GM19240 (cell line): ENCODE measurements around the gene RALGAPA2.

Experiments used
- DNase-seq: peaks from one replicate; pipeline ENCODE4 v3.0.0; 2011; ENCODE audit warnings: low spot score; ENCODE audit not compliant: insufficient read length

The RALGAPA2 gene

DNA sequence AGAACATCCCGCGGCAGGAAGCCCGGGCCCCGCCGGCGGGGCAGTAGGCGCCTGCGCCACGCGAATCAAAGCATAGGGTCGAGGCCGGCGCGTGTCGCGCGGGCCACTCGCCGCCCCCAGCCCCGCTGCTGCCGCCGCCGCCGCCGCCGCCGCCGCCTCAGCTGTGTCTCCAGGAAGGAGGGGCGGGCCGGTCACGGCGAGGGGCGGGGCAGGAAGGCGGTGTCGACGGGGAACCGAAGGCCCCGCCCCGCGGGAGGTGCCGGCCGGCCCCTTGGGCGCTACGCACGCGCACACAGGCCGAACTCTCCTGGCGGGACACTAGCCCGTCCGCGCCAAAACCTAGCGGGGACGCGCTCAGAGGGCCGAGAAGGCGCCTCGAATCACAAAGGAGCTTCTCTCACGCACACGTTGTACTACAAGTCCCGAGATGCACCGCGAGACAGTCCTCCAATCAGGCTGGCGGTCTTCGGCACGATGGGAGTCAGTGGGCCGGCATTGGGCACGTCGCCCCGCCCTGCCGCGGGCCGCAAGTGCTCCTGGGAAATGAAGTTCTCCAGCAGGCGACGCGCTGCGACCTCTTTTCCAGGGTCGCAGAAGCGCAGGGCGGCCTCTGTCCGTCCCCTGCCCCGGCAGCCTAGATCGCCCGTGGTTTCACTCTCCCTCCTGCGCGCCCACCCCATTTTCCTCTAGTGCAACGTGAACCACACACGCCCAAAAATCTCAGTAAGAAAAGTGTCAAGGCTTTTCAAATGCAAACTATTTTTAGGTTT lies at the start of gene RALGAPA2:
TSS of gene RALGAPA2 (minus strand) at position 171 of the 770 bp plus-strand sequence. CDS start at position 7, 164 bp downstream.
- DNase-seq, result peak; percentile 91

DNA sequence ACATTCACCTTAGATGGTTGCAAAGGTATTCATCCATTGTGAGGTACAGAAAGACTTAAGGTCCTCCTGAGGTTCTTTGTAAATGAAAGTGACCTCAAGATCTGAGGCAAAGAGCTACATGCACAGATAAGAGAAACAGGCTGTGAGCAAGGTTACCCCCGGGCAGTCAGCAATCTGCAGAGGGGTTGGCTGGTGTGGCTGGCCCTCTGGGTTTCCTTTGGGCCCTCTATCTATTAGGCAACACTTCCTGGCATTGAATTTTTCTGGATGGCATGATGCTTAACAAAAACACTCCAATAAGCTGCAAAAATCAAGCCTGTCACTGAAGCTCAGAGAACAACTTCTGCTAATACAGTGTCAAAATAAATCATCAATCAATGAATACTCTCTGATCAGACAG lies 48.9 kb upstream of the RALGAPA2 start:
- no peak for DNase-seq

DNA sequence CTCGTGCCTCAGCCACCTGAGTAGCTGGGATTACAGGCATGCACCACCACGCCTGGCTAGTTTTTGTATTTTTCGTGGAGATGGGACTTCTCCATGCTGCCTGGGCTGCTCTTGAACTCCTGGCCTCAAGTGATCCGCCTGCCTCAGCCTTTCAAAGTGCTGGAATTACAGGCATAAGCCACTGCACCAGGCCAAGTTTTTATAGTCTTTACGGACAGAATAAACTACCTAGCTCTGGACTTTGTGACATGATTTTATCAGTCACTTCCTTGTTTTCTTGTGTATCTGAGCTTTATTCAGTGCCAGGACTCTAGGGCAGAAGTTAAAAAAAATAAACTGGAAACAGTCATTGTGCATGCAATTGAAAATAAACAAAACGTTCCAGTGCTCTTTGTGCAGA lies 46.7 kb upstream of the RALGAPA2 start:
- no peak for DNase-seq

DNA sequence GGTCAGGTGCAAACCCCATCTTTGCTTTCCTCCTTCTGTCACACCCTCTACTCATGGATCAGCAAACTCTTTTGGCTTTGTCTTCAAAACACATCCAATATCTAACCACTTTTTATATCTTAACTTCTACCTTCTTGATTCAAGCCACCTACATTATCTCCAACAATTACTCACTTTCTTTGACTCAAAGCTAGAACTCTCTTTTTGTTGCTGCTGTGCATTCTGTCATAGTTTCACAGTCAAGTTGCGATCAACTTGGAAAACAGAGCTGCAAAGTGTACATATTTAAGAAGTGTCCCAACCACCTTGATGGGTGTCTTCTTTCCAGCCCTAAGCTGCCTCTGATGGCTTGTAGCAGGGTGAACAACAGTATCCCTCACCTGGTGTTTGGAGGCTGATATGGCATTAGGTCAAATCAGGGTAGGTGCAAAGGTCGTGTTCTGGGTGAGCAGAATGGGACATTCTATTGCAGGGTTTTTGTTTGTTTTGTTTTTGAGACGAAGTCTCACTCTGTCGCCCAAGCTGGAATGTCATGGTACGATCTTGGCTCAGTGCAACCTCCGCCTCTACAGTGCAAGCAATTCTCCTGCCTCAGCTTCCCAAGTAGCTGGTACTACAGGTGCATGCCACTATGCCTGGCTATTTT lies 43.4 kb upstream of the RALGAPA2 start:
- no peak for DNase-seq

DNA sequence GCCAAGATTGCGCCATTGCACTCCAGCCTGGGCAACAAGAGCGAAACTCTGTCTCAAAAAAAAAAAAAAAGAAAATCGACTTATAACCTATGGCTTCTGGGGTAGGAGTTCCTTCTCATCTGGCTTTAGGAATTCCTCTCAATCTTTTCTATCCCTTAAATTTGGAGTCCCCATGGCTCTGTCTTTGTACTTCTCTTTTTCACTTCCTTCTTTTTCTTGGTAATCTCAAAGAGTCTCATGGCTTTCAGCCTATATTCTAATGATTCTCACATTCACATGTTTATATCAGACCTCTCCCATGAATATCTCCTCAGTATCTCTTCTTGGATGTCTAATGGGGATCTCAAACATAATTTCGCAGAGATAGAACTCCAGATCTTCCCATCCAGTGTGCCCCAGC lies 42.8 kb upstream of the RALGAPA2 start:
- no peak for DNase-seq

DNA sequence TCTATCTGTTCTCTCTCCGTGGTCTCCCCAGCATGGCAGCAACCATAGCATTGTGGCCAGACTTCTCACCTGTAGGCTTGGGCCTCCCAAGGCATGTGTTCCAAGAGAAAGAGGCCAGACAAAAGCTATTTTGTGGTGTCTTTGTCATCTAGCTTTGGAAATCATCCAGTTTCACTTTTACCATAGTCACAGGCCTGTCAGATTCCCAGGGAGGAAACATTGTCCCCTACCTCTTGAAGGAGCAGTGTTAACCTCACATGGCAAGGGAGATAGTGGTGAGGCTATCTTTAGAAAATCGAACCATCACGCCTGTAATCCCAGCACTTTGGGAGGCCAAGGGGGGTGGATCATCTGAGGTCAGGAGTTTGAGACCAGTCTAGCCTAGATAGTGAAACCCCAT lies 42.3 kb upstream of the RALGAPA2 start:
- DNase-seq, result no peak

DNA sequence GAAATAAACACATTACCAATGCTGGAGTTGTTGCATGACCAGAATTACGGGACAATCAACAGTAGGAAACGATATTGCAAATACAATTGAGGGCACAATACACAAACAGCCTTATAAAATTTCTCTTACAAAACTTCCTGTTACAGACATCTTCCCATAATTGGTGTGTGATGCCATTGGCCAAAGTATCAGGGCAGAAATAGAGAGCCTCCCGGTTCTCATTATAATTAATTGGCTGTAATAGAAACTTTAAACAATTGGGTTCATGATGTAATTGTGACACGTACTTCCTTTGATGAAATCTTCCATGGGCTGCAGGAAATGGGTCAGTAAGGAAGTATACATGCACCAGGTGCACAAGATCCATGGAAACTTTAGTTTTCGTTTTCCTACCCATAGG lies 40.3 kb upstream of the RALGAPA2 start:
- DNase-seq, result no peak

DNA sequence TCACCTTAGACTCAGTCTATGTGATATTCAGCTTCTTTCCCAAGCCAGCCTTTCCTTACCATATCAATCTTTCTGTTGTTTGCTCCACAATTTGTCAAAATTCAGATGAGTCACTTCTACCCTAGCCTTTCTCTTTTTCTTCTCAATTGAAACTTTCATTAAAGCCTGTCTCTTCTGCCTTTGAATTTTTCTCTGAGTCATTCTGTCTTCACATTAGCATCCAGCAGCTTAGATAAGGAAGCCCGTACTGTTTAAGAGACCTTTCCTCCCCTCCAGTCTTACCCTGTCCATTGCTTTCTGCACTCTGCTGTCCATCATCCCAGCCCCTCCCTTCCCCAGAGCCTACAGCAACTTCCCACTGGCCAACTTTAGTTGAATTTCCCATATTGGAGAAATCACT lies 34.9 kb upstream of the RALGAPA2 start:
- no peak for DNase-seq

DNA sequence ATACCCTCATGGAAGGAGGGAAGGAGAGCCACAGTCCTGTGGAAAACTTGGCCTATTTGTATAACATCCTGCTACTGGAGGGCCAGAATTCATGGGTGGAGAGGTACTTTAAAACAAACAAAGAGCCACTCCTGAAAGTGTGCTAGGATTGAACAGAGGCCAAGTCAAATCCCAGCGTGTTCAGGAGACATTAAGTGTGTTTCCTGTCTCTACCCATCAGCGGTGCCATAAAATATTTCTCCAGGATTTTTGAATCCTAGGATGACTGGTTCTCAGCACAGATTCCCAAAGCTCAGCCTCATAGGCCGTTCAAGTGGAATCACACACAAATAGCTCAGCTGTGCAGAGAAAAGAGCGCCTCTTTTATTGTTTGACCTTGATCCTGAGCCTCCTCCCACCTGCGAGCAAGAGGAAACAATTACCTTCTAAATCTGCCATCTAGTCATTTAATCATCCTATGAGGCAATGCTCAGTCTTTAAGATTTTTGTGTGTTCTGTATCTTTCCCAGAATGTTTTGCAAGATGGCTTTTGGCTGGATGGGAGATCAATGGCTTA lies 31.8 kb upstream of the RALGAPA2 start:
- DNase-seq, result no peak

DNA sequence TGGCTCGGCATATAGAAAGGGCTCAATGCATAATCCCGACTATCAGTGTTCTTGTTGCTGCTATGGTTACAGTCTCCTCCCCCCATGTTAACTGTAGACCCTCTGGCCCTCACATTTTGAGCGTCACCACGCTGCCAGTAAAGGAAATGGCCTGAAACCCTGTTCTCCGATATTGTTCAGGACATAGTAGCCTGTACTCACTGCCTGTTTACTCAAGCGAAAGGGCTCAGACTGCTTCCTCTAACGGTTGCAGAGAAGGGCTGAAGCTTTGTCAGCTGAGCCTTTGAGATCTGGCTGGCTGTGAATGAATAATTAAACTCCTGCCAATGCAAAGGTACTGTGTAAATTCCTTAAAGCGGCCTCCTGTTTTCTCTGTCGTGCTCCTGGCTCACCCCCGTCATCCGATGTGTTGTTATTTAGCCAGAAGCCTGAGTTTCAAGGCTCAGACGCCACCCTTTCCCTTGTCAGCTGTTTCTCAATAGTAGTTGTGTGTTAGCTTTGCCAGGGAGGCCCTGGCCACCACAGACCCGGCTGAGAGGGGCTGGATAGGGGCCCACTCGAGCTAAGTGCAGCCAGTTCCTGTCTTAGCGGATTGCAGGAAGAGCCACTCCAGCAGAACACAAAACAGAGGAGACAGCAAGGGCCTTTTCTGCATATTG lies 31.2 kb upstream of the RALGAPA2 start:
- no peak for DNase-seq

DNA sequence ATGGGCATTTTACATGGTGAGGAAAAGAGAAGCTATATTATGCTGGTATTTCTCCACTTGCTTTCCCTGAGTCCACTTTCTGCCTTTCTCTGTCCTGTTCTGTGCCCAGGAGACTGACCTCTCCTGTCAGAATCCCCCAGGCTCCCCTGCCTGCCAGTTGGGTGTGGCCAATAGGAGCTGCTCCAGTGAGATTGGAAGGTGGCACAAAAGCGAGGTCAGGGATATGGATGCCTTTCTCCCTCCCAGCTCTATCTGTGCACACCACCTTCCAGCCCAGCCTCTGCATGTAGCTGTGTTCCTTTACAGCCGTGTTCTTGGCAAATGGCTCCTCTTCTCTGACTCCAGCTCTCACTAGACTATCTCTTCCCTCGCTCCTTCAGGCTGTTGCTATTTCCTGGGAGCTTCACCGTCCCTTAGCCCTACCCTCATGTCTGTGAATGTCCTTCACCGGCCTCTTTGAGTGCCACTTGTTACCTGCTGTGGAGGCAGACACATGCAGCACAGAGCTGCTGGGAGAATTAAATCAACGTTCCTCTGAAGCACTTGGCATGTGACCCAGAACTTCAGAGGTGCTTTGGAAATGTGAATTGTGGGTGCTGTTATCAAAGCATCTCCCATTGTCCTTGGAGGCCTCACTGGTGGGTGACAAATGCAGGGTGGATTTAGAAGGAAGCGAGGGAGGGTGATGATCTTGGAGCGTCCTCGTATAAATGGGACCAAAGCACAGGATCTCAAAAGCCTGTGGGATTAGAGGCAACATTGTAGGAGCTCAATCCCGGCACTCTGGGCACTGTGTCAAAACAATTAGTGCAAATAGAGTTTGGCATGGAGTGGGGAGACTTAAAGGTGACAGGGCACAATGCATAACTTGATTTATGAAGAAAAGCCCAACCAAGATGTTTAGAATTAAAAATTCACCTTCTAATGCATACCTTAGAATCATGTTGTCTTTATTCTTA lies 28.9 kb upstream of the RALGAPA2 start:
- no peak for DNase-seq

DNA sequence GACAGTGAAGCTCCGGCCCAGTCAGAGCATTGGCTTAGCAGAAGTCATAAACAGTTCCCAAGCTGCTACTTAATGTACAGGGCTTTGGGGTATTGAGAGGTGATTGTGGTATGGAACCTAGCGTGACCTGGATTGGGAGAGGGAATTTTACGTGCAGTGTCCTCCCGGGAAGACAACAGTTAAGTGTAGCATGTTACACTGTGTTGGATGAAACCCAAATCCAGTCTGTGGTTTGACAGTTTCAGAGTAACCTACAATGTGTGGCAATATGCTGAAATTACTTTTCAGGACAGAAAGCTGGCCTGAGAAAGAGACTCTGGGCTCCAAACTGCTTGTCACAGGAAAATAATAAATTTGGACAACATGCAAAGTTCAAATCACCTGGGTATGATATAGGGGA lies 28.1 kb upstream of the RALGAPA2 start:
- DNase-seq, result no peak

DNA sequence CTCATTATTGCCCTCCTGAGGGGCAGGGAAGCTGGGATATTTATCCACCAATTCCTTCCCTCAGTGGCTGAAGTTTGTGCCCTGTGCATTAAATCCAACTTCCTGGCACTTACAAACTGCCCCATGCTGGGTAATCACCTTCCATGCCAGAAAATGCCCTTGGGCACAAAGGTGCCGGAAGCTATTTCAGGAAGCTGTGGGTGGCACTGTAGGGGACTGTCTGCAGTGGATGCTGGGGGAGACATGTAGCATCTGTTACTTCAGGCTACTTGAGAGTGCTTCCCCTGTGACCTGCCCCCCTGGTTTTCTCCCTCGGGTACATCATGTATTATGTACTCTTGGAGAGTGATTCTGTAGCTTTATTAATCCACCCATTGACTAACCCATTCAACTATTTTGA lies 24.7 kb upstream of the RALGAPA2 start:
- DNase-seq, result no peak

DNA sequence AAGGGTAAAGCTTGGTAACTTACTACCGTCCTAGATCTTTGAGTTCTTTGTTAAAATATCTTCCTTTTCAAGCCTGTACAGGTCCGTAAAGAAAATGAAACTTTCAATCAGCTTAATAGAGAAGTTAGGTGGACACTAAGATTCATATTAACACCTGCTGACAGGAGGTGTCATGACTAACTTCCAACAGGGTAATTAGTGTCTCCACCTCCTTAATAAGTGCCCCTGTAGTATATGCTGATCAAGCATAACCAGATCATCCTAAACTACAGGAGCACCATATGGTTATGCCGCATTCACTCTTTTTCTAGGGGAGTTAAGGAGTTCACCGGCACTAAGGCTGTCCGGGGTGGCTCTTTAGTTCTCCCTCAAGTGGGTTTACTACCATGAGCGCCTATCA lies 23.9 kb upstream of the RALGAPA2 start:
- no peak for DNase-seq

DNA sequence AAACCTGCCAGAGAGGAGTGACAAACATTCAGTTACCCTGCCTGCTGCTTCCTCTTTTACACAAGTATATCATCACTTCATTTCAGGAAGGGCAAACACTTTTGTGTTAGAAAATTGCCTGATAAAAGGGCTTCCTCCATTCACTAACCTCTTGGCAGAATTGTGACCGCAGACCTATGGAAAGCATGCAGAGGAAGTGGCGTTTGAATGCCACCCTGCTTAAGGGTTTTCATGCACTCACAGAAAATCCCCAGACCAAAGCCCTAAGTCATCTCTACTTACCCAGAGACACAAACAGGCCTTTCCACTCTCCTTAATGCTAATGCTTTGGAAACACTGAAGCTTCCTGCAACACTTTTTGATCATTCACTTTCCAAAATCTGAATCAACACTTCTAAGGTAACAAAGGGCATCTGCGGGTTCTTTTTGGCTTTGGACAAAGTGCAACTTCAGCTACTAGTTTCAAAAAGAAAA lies 22.1 kb upstream of the RALGAPA2 start:
- no peak for DNase-seq

DNA sequence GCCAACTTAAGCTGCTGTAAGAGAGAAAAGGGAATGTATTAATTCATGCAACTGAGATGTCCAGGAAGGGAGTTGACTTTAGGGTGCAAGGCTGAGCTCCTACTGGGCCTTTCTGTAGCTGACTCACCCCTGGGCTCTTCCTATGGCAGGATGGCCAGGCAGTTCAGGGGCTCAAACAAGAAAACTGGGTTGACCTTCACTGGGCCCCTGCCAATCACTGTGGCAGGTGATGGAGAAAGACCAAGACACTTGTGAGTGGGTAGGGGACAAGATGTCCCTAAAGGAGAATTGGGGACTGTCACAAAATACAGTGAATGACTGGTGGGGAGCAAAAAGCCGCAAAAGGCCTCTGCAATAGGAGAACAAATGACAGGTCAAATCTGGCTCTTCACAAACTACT lies 21.5 kb upstream of the RALGAPA2 start:
- DNase-seq, result no peak

DNA sequence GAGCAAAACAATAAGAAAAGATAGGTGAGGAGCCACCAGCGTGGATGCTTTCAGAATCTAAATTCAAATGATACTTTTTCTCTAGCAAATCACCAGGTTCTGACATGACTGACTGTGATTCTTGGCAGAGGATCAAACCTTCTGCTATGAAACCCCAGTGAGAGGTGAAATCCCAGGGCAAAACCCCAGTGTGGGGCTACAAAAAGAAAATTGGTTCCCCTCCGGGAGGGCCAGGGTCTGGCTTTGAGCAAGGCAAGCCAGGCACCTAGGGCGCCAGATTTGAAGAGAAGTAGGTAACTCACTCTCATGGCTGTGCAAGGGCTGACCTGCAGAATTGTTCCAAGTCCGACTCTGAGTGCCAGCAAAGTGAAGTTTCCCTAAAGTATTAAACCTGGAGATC lies 20.2 kb upstream of the RALGAPA2 start:
- no peak for DNase-seq

DNA sequence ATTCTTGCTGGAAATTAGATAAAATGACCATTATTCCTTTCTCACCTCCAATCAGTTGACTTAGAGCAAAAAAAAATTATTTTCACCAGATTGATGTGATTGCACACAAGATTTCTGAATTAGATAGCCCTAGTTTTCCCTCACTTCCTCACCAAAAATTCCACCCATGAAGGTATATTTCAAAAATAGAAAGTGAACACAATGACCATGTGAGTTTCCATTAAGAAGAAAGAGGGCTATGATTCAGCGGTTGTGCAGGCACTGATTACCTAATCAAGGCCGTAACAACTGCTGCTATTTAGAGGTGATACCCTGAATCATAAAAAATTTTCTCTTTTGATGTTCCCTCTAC lies 19.5 kb upstream of the RALGAPA2 start:
- DNase-seq, result no peak

DNA sequence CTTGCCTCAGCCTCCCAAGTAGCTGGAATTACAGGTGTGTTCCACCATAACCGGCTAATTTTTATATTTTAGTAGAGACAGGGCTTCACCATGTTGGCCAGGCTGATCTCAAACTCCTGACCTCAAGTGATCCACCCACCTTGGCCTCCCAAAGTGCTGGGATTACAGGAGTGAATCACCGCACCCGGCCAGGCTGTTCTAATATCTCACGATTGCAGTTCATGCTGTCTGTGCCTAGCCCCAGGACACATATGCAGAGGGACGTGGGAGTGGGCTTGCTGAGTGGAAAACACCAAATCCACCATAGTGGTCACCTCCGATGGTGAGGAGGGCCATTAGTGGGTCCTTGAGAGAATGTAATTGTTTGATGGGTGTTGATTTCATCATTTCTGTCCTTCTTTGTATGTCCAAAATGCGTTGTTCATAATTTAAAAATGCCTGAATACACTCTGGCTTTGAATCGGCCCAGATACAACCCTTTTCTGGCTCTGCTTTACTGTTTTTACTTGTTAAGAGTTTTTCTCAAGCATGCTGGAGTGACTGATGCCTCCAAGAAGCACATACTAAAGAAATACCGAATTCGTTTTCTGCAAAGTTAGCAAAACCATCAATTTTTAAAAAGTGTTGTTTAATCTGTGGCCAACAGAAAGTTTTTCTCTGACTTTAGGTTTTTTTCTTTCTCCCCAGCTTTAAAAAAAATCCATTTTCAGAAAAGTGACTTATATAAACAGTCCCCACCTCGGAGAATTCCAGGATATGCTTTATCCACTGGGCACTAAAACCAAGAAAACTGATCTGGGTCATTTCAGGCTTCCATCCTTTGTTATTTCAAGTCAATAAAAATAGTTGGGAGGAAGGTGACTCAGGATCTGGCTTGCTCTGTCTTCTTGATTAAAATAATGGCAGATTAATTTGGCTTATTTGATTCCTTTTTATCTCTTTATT lies 18.8 kb upstream of the RALGAPA2 start:
- DNase-seq, result no peak

DNA sequence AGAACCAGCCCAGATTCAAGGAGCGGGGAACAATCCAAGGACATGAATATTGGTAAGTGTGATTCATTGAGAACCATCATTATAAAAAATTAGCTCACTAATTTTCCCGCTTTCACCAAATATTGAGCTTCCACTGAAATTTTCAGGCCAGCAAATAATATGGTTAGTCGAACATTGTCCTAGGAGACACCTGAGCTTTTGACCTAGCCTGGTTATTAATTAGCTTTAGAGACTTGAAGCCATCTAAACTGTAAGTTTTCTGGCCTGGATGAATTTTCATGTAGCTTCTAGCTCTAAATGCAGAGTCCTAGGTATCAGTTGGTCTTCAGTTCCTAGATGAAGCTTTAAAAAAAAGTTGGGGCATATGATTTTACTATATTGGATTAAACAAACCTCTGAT lies 17.1 kb upstream of the RALGAPA2 start:
- no peak for DNase-seq
